Stromal cell of bone marrow (primary cell): ENCODE measurements around the gene THAP9.

Experiments
- DNase-seq: peaks from one replicate; pipeline ENCODE4 v3.0.0-alpha.2; 2012; ENCODE audit warnings: low read depth

THAP9 gene

DNA sequence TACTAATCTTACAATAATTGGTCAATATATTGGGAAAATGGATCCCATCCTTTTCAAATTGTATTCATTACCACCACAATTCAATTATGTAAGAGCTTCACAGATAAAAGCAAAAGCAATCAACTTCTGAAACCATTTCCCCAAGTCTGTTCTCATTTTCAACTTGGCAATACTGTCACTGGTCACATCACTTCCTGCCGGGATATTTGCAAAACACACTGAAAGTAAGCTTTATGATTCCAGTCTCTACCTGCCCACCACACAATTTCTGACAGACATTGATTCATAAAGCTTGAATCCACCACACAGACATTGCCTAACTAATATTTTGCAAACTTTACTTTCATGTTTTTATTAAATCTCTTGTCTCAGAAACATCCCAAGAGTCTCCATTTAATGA, 56.5 kb downstream of the THAP9 start:
- no peak for DNase-seq

- DNase-seq, result no peak
Measured at GRCh38 chr4:82965763-82966162, 65.2 kb downstream of the THAP9 start.

DNA sequence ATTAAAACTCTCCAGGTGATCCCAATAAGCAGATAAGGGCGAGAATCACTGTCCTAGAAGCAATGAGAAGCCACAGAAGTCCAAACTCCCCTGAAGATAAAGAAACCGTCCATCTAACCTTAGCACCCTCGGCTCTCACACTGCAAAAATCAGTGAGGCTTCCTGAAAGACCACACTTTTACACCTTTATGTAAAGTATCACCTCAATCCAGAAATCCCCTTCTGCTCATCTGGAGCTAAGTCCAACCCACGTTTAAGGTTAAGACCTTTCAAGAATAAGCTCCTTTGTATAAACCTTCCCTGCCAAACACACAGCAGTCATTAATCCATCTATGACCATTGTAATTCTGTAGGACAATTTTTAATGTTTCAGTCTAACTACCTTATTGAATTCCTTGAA, 68.4 kb downstream of the THAP9 start:
- DNase-seq, result no peak

- DNase-seq, result no peak
Measured at GRCh38 chr4:82969414-82969813, 68.9 kb downstream of the THAP9 start.
